HCT116 (cell line): ENCODE results near the gene PGBD4. TPM values are rescaled to one million over a fixed set of nuclear protein-coding genes. Genes with fewer than 3 reads are reported as not detected.

ENCODE experiments used
- ATAC-seq: fragments of 200-7000 bp; cut with Tn5 transposase; 2 replicates; pipeline ENCODE4 v1.9.1; 2020; ENCODE audit warnings: mild to moderate bottlenecking, moderate library complexity
- BruUV-seq: library from RNA; stranded (reverse); fragments of 400-500 nt; replicated peaks from 2 replicates; lab custom pipeline; 2021; lab: Mats Ljungman, UMichigan
- CTCF ChIA-PET: fragments of 300-600 bp; sonication (Branson Sonifier 250); formaldehyde crosslinking; loops from one replicate; lab custom pipeline; 2021; ENCODE audit warnings: antibody characterized with exemption; lab: Charles Lee
- POLR2A ChIA-PET: fragments of 300-600, 350-600 bp; sonication (Branson Sonifier 250); formaldehyde crosslinking; loops from one replicate; lab custom pipeline; 2021; ENCODE audit warnings: antibody characterized with exemption; lab: Charles Lee
- RAD21 ChIA-PET, 2 experiments: fragments of 300-600 bp; sonication (Branson Sonifier 250); formaldehyde crosslinking; loops; one replicate each; lab custom pipeline; 2023; ENCODE audit warnings: low total read pairs in 2 of 2; ENCODE audit not compliant: uncharacterized antibody in 2 of 2, unreplicated experiment in 2 of 2, low non-redundant PET in 1 of 2; lab: Charles Lee
- DNase-seq: peaks from one replicate; pipeline ENCODE4 v3.0.0-alpha.2; 2010; ENCODE audit warnings: low read depth, low spot score
- H2AFZ ChIP-seq: fragments of 200-600 bp; shearing (Covaris generic), sonication (generic); 2 replicates; pipeline ENCODE4 v1.6.1; 2017; ENCODE audit warnings: low read depth, mixed run types, mixed read lengths, antibody characterized with exemption, low read length; ENCODE audit not compliant: poor library complexity, severe bottlenecking
- H3K27ac ChIP-seq: 2 replicates; pipeline ENCODE4 v1.5.1; 2012; ENCODE audit warnings: low read depth, low read length
- H3K27me3 ChIP-seq: fragments of 200-600 bp; sonication (generic); 2 replicates; pipeline ENCODE4 v1.6.1; 2016; ENCODE audit warnings: mixed run types, low read length, mixed read lengths; ENCODE audit not compliant: insufficient read depth
- H3K36me3 ChIP-seq, 2 experiments: fragments of 200-500 bp in 1 of 2; fragments of 200-600 bp in 1 of 2; sonication (Bioruptor generic) in 1 of 2; sonication (generic) in 1 of 2; 2 replicates each; pipeline versions ENCODE4 v1.5.1 to v1.6.1; 2014 to 2016; ENCODE audit warnings: low read length in 2 of 2, inconsistent platforms in 1 of 2, mixed read lengths in 1 of 2, mixed run types in 1 of 2; ENCODE audit not compliant: insufficient read depth in 2 of 2, control insufficient read depth in 1 of 2
- H3K4me1 ChIP-seq, 2 experiments: fragments of 200-600 bp in 1 of 2; sonication (generic) in 1 of 2; 2 replicates each; pipeline versions ENCODE4 v1.5.1 to v1.6.1; 2012 to 2017; ENCODE audit warnings: low read length in 2 of 2, inconsistent platforms in 1 of 2, mild to moderate bottlenecking in 1 of 2, mixed read lengths in 1 of 2, mixed run types in 1 of 2, moderate library complexity in 1 of 2; ENCODE audit not compliant: insufficient read depth in 2 of 2, control insufficient read depth in 1 of 2
- H3K4me2 ChIP-seq: fragments of 200-600 bp; sonication (generic); 2 replicates; pipeline ENCODE4 v1.6.1; 2017; ENCODE audit warnings: mixed run types, low read length, mixed read lengths
- H3K4me3 ChIP-seq, 2 experiments: fragments of 200-600 bp in 1 of 2; sonication (generic) in 1 of 2; replicated peaks in 1 of 2; 2 replicates each; pipeline ENCODE4 v1.5.1; 2011 to 2016; ENCODE audit warnings: low read length in 2 of 2, control low read depth in 1 of 2, low read depth in 1 of 2, mild to moderate bottlenecking in 1 of 2, mixed read lengths in 1 of 2, mixed run types in 1 of 2
- H3K79me2 ChIP-seq: fragments of 200-600 bp; sonication (generic); 2 replicates; pipeline ENCODE4 v1.6.1; 2017; ENCODE audit warnings: mild to moderate bottlenecking, mixed run types, low read length, moderate library complexity, mixed read lengths; ENCODE audit not compliant: insufficient read depth
- H3K9ac ChIP-seq: fragments of 200-600 bp; sonication (generic); 2 replicates; pipeline ENCODE4 v1.6.1; 2016; ENCODE audit warnings: low read length, mixed read lengths
- H3K9me2 ChIP-seq: fragments of 200-600 bp; sonication (generic), shearing (Covaris generic); 2 replicates; pipeline ENCODE4 v1.6.1; 2017; ENCODE audit warnings: mixed run types, mild to moderate bottlenecking, moderate library complexity; ENCODE audit not compliant: insufficient read depth
- H3K9me3 ChIP-seq, 2 experiments: fragments of 200-500 bp in 1 of 2; fragments of 200-600 bp in 1 of 2; sonication (Bioruptor generic) in 1 of 2; sonication (generic) in 1 of 2; 2 replicates each; pipeline ENCODE4 v1.6.1; 2014 to 2017; ENCODE audit warnings: low read length in 2 of 2, mixed read lengths in 2 of 2, inconsistent platforms in 1 of 2, low read depth in 1 of 2, mild to moderate bottlenecking in 1 of 2, mixed run types in 1 of 2, moderate library complexity in 1 of 2; ENCODE audit not compliant: control insufficient read depth in 1 of 2, insufficient read depth in 1 of 2
- H4K20me1 ChIP-seq: fragments of 200-600 bp; sonication (generic), shearing (Covaris generic); 2 replicates; pipeline ENCODE4 v1.6.1; 2017; ENCODE audit warnings: mixed run types, mild to moderate bottlenecking, moderate library complexity; ENCODE audit not compliant: insufficient read depth
- CBX3 ChIP-seq: IDR thresholded peaks from 2 replicates; pipeline ENCODE4 v1.6.1; 2012; ENCODE audit warnings: low read depth
- EGR1 ChIP-seq: IDR thresholded peaks from 2 replicates; pipeline ENCODE4 v1.6.1; 2012; ENCODE audit warnings: low read depth
- EZH2 ChIP-seq: fragments of 200-600 bp; sonication (generic); IDR thresholded peaks from 2 replicates; pipeline ENCODE4 v1.6.1; 2017; ENCODE audit warnings: antibody characterized with exemption, mixed run types
- EZH2phosphoT487 ChIP-seq: fragments of 200-600 bp; IDR thresholded peaks from 2 replicates; pipeline ENCODE4 v1.6.1; 2018; ENCODE audit warnings: antibody characterized with exemption, borderline replicate concordance
- FOSL1 ChIP-seq: IDR thresholded peaks from 2 replicates; pipeline ENCODE4 v1.6.1; 2012; ENCODE audit warnings: low read depth
- JUND ChIP-seq: IDR thresholded peaks from 2 replicates; pipeline ENCODE4 v1.6.1; 2012
- RAD21 ChIP-seq: IDR thresholded peaks from 2 replicates; pipeline ENCODE4 v1.6.1; 2012; ENCODE audit warnings: low read depth, mild to moderate bottlenecking
- REST ChIP-seq: IDR thresholded peaks from 2 replicates; pipeline ENCODE4 v1.6.1; 2012; ENCODE audit warnings: low read depth
- SIN3A ChIP-seq: IDR thresholded peaks from 2 replicates; pipeline ENCODE4 v1.6.1; 2012; ENCODE audit warnings: low read depth
- SP1 ChIP-seq: IDR thresholded peaks from 2 replicates; pipeline ENCODE4 v1.6.1; 2012; ENCODE audit warnings: low read depth
- YY1 ChIP-seq: IDR thresholded peaks from 2 replicates; pipeline ENCODE4 v1.6.1; 2011; ENCODE audit warnings: low read length, low read depth, moderate library complexity, mild to moderate bottlenecking; ENCODE audit not compliant: insufficient replicate concordance; ENCODE audit errors: extremely low read depth
- intact Hi-C: fragments of 100-400 bp; cut with micrococcal nuclease; formaldehyde crosslinking; loops from 2 replicates; pipeline ENCODE4 v1.10.0; 2022
- total RNA-seq: library from RNA; stranded (reverse); gene quantifications from one replicate; pipeline ENCODE4 v1.2.1, GENCODE V29; 2021; ENCODE audit not compliant: unreplicated experiment
- TF ChIP-seq, protein P1 (sequence below): IDR thresholded peaks from 2 replicates; pipeline ENCODE4 v1.6.1; 2011; ENCODE audit warnings: mild to moderate bottlenecking, low read length, moderate library complexity; ENCODE audit not compliant: insufficient replicate concordance; ENCODE audit errors: extremely low read depth
- TF ChIP-seq, protein P2 (sequence below), 3 experiments: fragments of 200-600 bp in 1 of 3; sonication (generic) in 1 of 3; IDR thresholded peaks in 2 of 3; conservative IDR thresholded peaks in 1 of 3; 2 replicates each; pipeline ENCODE4 v1.5.1; 2012 to 2017; ENCODE audit warnings: low read depth in 2 of 3, low read length in 2 of 3, antibody characterized with exemption in 1 of 3, borderline replicate concordance in 1 of 3, control low read depth in 1 of 3, mild to moderate bottlenecking in 1 of 3, mixed read lengths in 1 of 3, mixed run types in 1 of 3, moderate library complexity in 1 of 3; ENCODE audit not compliant: insufficient read depth in 1 of 3
- TF ChIP-seq, protein P3 (sequence below): IDR thresholded peaks from 2 replicates; pipeline ENCODE4 v1.6.1; 2012

The PGBD4 gene
- total RNA-seq, 1 experiment from 2014 or later, result 0.96 TPM

- TF ChIP-seq, protein P1, sequence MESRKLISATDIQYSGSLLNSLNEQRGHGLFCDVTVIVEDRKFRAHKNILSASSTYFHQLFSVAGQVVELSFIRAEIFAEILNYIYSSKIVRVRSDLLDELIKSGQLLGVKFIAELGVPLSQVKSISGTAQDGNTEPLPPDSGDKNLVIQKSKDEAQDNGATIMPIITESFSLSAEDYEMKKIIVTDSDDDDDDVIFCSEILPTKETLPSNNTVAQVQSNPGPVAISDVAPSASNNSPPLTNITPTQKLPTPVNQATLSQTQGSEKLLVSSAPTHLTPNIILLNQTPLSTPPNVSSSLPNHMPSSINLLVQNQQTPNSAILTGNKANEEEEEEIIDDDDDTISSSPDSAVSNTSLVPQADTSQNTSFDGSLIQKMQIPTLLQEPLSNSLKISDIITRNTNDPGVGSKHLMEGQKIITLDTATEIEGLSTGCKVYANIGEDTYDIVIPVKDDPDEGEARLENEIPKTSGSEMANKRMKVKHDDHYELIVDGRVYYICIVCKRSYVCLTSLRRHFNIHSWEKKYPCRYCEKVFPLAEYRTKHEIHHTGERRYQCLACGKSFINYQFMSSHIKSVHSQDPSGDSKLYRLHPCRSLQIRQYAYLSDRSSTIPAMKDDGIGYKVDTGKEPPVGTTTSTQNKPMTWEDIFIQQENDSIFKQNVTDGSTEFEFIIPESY, result no peak
- TF ChIP-seq YY1, result no peak
- TF ChIP-seq, protein P2, sequence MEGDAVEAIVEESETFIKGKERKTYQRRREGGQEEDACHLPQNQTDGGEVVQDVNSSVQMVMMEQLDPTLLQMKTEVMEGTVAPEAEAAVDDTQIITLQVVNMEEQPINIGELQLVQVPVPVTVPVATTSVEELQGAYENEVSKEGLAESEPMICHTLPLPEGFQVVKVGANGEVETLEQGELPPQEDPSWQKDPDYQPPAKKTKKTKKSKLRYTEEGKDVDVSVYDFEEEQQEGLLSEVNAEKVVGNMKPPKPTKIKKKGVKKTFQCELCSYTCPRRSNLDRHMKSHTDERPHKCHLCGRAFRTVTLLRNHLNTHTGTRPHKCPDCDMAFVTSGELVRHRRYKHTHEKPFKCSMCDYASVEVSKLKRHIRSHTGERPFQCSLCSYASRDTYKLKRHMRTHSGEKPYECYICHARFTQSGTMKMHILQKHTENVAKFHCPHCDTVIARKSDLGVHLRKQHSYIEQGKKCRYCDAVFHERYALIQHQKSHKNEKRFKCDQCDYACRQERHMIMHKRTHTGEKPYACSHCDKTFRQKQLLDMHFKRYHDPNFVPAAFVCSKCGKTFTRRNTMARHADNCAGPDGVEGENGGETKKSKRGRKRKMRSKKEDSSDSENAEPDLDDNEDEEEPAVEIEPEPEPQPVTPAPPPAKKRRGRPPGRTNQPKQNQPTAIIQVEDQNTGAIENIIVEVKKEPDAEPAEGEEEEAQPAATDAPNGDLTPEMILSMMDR (IDR thresholded peaks at IDR 0.05 in 2 of 3, conservative IDR thresholded peaks at IDR 0.05 in 1 of 3; ENCODE audit: borderline replicate concordance in 1 of 3, insufficient read depth in 1 of 3, low read depth in 2 of 3, low read length in 2 of 3), result no peak
- TF ChIP-seq RAD21, result no peak
- no peak for TF ChIP-seq EGR1
Measured at GRCh38 chr15:34147371-34148140, 45.7 kb downstream of the PGBD4 start (continued).

- no TSS peak for BruUV-seq
- Histone ChIP-seq H4K20me1 (no peaks in the 10 kb centered on the region), H3K9me3 (peaks cover 8 to 30% of the 10 kb centered on the region in 2 experiments), H3K27me3 (no peaks in the 10 kb centered on the region), H3K27ac (peak overlapping the region; percentile 55; the same call in 1 of the 2 replicates), H3K36me3 (peaks cover 14 to 62% of the 10 kb centered on the region in 2 experiments), H3K4me2 (peak overlapping the region; percentile 54), H3K9me2 (no peaks in the 10 kb centered on the region), H2AFZ (no peak overlapping the region), H3K9ac (no peak overlapping the region), H3K79me2 (no peaks in the 10 kb centered on the region), H3K4me1 (peaks cover 0 to 23% of the 10 kb centered on the region in 2 experiments; a peak in 3 of 4 replicates), H3K4me3 (no peak overlapping the region; a peak in 1 of 4 replicates)
- intact Hi-C loops, result no loop called here
- POLR2A ChIA-PET, result no interaction called here
- TF ChIP-seq CBX3 (peak; percentile 99), RAD21 (no peak), REST (no peak), JUND (peak; percentile 68; the same call in 1 of the 2 replicates), FOSL1 (peak; percentile 87), EZH2 (no peak), SIN3A (no peak), EZH2phosphoT487 (no peak), SP1 (peak; percentile 64)
- TF ChIP-seq, protein P3, sequence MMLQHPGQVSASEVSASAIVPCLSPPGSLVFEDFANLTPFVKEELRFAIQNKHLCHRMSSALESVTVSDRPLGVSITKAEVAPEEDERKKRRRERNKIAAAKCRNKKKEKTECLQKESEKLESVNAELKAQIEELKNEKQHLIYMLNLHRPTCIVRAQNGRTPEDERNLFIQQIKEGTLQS, result no peak
- peak; percentile 96 for ATAC-seq
- RAD21 ChIA-PET, result no interaction called here
- peak; percentile 72 for DNase-seq
- CTCF ChIA-PET, result no interaction called here
Measured at GRCh38 chr15:34154725-34155204, 52.9 kb downstream of the PGBD4 start.
